Measurements from ENCODE around the gene PIGR. TPM values are rescaled to one million over a fixed set of nuclear protein-coding genes. Genes with fewer than 3 reads are reported as not detected.

Gene PIGR
- total and polyA plus RNA-seq, 2 of the 8 experiments (the other 6 are each of a cell fraction or from before 2014, with no cell fraction given) = not detected

- CTCF ChIA-PET (ENCODE audit: partially characterized antibody) = interaction anchor here (0.6 to 3.3 kb wide), 23 partner anchors 9 to 824 kb away, joined by 3 to 19 read pairs (median 3); partner anchors contain the start of gene IL20
- no peak for FAIRE-seq
These were observed 62.4 kb downstream of the PIGR start for GRCh38 chr1:206883876-206884275.

More at GRCh38 chr1:206883876-206884275, 62.4 kb downstream of the PIGR start:
- 88% methylated on average over 2 of the region's 2 CpGs; no CpG with 5 or more reads in 1 of the 2 experiments for WGBS, 2 experiments (ENCODE audit: extremely low coverage in 1 of 2, insufficient coverage in 1 of 2, insufficient read length in 1 of 2, insufficient replicate concordance in 2 of 2, low coverage in 1 of 2, low lambda C conversion rate in 2 of 2, missing lambda C conversion rate in 1 of 2)
- Histone ChIP-seq H3K23ac (ENCODE audit: insufficient read length) (no peak overlapping the region), H3K36me3 (ENCODE audit: control insufficient read depth in 2 of 4, insufficient read depth in 4 of 4, low read length in 3 of 4) (no peaks in the 10 kb centered on the region), H2BK5ac (ENCODE audit: low read depth, low read length) (no peak overlapping the region), H4K5ac (ENCODE audit: insufficient read length, low read depth, low read length) (no peak overlapping the region), H3K14ac (ENCODE audit: insufficient read length) (no peak overlapping the region), H3K23me2 (ENCODE audit: low read depth, low read length) (no peaks in the 10 kb centered on the region), H3K27ac (ENCODE audit: low read depth, low read length) (no peak overlapping the region), H3K56ac (replicated peaks; ENCODE audit: insufficient read length, low read depth, low read length) (no peak overlapping the region), H2BK12ac (ENCODE audit: low read depth, low read length) (no peak overlapping the region), H4K8ac (ENCODE audit: extremely low read depth, insufficient read depth, low read length) (no peak overlapping the region), H2BK15ac (ENCODE audit: low read length) (no peak overlapping the region), H2AFZ (ENCODE audit: low read length) (no peak overlapping the region), H3K79me2 (ENCODE audit: control insufficient read depth in 1 of 2, insufficient read depth in 2 of 2, low read length in 2 of 2) (no peaks in the 10 kb centered on the region), H3K79me1 (ENCODE audit: low read depth, low read length) (no peaks in the 10 kb centered on the region), H3K4me1 (replicated peaks in 1 of 4; ENCODE audit: control insufficient read depth in 3 of 4, insufficient read depth in 4 of 4, low read length in 3 of 4) (no peaks in the 10 kb centered on the region), H2BK20ac (ENCODE audit: low read length) (no peak overlapping the region), H4K91ac (replicated peaks; ENCODE audit: insufficient read length, low read length) (no peak overlapping the region), H2AK5ac (ENCODE audit: low read depth, low read length) (no peak overlapping the region), H3K4ac (replicated peaks; ENCODE audit: insufficient read length, low read depth, low read length) (no peak overlapping the region), H3K9ac (replicated peaks in 1 of 4; ENCODE audit: extremely low read depth in 1 of 4, low read depth in 3 of 4, low read length in 3 of 4) (no peak overlapping the region), H3K4me3 (ENCODE audit: extremely low read depth in 1 of 4, insufficient read depth in 2 of 4, low read depth in 3 of 4, low read length in 4 of 4) (no peak overlapping the region), H2BK120ac (replicated peaks; ENCODE audit: low read depth, low read length) (no peak overlapping the region), H3K4me2 (ENCODE audit: insufficient read depth in 1 of 2, low read depth in 2 of 2, low read length in 2 of 2) (no peak overlapping the region), H4K20me1 (replicated peaks in 1 of 2; ENCODE audit: control insufficient read depth in 1 of 2, insufficient read depth in 2 of 2, low read length in 2 of 2) (no peaks in the 10 kb centered on the region), H3K9me3 (ENCODE audit: insufficient read depth in 2 of 2, low read depth in 1 of 2, low read length in 1 of 2) (0 out of 4 replicates have a peak, but pooled peaks cover 0 to 2% of the 10 kb centered on the region in 2 experiments), H3K27me3 (replicated peaks in 1 of 4; ENCODE audit: control insufficient read depth in 3 of 4, extremely low read depth in 1 of 4, insufficient read depth in 3 of 4, low read length in 3 of 4) (no peaks in the 10 kb centered on the region), H3K18ac (ENCODE audit: extremely low read depth, low read length) (no peak overlapping the region)
- POLR2A ChIA-PET (ENCODE audit: partially characterized antibody) = interaction anchor here (0.6 kb wide), 1 partner anchor 20 kb away, joined by 3 read pairs; no protein-coding TSS in a partner anchor
- no peak for TF ChIP-seq PHF8 (conservative IDR thresholded peaks at IDR 0.05; ENCODE audit: low read depth, low read length)
- TF ChIP-seq, protein P1, sequence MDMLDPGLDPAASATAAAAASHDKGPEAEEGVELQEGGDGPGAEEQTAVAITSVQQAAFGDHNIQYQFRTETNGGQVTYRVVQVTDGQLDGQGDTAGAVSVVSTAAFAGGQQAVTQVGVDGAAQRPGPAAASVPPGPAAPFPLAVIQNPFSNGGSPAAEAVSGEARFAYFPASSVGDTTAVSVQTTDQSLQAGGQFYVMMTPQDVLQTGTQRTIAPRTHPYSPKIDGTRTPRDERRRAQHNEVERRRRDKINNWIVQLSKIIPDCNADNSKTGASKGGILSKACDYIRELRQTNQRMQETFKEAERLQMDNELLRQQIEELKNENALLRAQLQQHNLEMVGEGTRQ (IDR thresholded peaks at IDR 0.05; ENCODE audit: low read length) = no peak
- DNase-seq (ENCODE audit: low read depth in 1 of 2, low spot score in 2 of 2) = no peak
